DOHH2 (cell line): Measurements from ENCODE around the gene WDR18.
A peak's percentile ranks its signal among the peaks of the same experiment; 100 is the strongest.

Experiments used
- EZH2phosphoT487 ChIP-seq: fragments of 200-600 bp; sonication (generic); IDR thresholded peaks from 2 replicates; pipeline ENCODE4 v1.6.1; 2017; ENCODE audit warnings: borderline replicate concordance, mild to moderate bottlenecking, antibody characterized with exemption, low read length, moderate library complexity, mixed read lengths
- TF ChIP-seq, protein P1 (sequence below): fragments of 200-600 bp; sonication (generic); IDR thresholded peaks from one replicate; pipeline ENCODE4 v1.5.1; 2014; ENCODE audit warnings: antibody characterized with exemption, mild to moderate bottlenecking, low read depth, low read length; ENCODE audit not compliant: poor library complexity, severe bottlenecking

DNA sequence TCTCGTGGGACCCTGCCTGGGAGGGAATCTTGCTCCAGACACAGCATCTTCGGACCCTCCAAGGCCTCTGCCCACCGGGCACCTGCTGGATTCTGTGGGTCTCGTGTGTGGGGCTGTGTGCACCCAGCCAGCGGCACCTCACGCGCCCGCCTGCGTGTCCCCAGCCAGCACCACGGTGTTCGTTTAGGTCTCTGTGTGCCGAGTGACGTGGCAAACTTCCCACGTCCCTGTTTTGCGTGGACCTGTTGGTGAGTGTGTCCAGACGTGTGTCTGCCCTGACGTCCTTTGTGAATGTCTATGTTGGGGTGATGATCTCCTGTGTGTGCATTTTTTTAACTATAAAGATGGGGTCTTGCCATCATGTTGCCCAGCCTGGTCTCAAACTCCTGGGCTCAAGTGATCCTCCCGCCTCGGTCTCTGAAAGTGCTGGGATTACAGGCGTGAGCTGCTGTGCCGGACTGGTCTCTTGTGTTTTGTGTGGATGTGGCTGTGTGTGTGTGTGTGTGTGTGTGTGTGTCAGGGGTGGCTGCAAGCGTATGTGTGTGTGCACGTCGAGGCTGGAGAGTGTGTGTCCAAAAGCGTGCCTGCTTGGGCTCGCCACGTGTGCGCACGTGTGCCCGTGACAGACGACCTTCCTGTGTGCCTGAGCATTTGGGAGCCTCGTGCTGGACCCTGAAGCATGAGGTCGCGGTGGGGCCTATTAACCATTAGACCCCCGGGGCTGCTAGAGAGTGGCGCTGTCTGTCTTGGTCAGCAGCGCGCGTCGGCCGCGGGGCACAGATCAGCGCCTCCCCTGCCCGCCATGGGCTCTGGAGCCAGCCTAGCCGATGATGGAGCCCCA is 42.6 kb upstream of the WDR18 start:
- TF ChIP-seq, protein P1, sequence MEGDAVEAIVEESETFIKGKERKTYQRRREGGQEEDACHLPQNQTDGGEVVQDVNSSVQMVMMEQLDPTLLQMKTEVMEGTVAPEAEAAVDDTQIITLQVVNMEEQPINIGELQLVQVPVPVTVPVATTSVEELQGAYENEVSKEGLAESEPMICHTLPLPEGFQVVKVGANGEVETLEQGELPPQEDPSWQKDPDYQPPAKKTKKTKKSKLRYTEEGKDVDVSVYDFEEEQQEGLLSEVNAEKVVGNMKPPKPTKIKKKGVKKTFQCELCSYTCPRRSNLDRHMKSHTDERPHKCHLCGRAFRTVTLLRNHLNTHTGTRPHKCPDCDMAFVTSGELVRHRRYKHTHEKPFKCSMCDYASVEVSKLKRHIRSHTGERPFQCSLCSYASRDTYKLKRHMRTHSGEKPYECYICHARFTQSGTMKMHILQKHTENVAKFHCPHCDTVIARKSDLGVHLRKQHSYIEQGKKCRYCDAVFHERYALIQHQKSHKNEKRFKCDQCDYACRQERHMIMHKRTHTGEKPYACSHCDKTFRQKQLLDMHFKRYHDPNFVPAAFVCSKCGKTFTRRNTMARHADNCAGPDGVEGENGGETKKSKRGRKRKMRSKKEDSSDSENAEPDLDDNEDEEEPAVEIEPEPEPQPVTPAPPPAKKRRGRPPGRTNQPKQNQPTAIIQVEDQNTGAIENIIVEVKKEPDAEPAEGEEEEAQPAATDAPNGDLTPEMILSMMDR, result peak; percentile 7
- TF ChIP-seq EZH2phosphoT487, result no peak
